NB4 (cell line): ENCODE results near the gene POLR2H.

Experiments used
- MAX ChIP-seq: IDR thresholded peaks from 2 replicates; pipeline ENCODE4 v1.6.1; 2011; ENCODE audit warnings: low read depth, low read length
- MYC ChIP-seq: IDR thresholded peaks from 2 replicates; pipeline ENCODE4 v1.6.1; 2011; ENCODE audit warnings: low read depth, low read length
- POLR2A ChIP-seq: IDR thresholded peaks from 2 replicates; pipeline ENCODE4 v1.6.1; 2011; ENCODE audit warnings: mild to moderate bottlenecking; ENCODE audit not compliant: insufficient read length; ENCODE audit errors: extremely low read depth
- TF ChIP-seq, protein P1 (sequence below): IDR thresholded peaks from one replicate; pipeline ENCODE4 v1.5.1; 2012; ENCODE audit warnings: low read depth, low read length

- TF ChIP-seq, protein P1, sequence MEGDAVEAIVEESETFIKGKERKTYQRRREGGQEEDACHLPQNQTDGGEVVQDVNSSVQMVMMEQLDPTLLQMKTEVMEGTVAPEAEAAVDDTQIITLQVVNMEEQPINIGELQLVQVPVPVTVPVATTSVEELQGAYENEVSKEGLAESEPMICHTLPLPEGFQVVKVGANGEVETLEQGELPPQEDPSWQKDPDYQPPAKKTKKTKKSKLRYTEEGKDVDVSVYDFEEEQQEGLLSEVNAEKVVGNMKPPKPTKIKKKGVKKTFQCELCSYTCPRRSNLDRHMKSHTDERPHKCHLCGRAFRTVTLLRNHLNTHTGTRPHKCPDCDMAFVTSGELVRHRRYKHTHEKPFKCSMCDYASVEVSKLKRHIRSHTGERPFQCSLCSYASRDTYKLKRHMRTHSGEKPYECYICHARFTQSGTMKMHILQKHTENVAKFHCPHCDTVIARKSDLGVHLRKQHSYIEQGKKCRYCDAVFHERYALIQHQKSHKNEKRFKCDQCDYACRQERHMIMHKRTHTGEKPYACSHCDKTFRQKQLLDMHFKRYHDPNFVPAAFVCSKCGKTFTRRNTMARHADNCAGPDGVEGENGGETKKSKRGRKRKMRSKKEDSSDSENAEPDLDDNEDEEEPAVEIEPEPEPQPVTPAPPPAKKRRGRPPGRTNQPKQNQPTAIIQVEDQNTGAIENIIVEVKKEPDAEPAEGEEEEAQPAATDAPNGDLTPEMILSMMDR, result no peak
- TF ChIP-seq POLR2A (no peak), MYC (no peak), MAX (no peak)
Measured at GRCh38 chr3:184327171-184327570, 34.3 kb upstream of the POLR2H start.
